Osteoblast (primary cell): ENCODE measurements around the gene FAS. TPM values are rescaled to one million over a fixed set of nuclear protein-coding genes. Genes with fewer than 3 reads are reported as not detected.

Source experiments
- DNase-seq: peaks from one replicate; pipeline ENCODE4 v3.0.0; 2011; ENCODE audit warnings: low spot score, mixed read lengths; ENCODE audit not compliant: insufficient read length; ENCODE audit errors: missing footprints
- H2AFZ ChIP-seq: 2 replicates; pipeline ENCODE4 v1.6.0; 2011; ENCODE audit warnings: mild to moderate bottlenecking, low read length
- H3K27ac ChIP-seq: 2 replicates; pipeline ENCODE4 v1.5.1; 2011; ENCODE audit warnings: mild to moderate bottlenecking, low read depth, low read length, moderate library complexity
- H3K27me3 ChIP-seq: 2 replicates; pipeline ENCODE4 v1.6.0; 2012; ENCODE audit warnings: mild to moderate bottlenecking, control low read depth, inconsistent platforms, low read length, moderate library complexity; ENCODE audit not compliant: insufficient read depth
- H3K36me3 ChIP-seq: 2 replicates; pipeline ENCODE4 v1.5.1; 2011; ENCODE audit warnings: mild to moderate bottlenecking, low read length, control low read depth, moderate library complexity; ENCODE audit not compliant: insufficient read depth
- H3K4me1 ChIP-seq: 2 replicates; pipeline ENCODE4 v1.5.1; 2011; ENCODE audit warnings: mild to moderate bottlenecking, low read length, control low read depth, moderate library complexity; ENCODE audit not compliant: insufficient read depth
- H3K4me2 ChIP-seq: 2 replicates; pipeline ENCODE4 v1.6.0; 2011; ENCODE audit warnings: mild to moderate bottlenecking, low read length; ENCODE audit not compliant: insufficient read depth
- H3K4me3 ChIP-seq: fragments of 200-600 bp; sonication (generic); 3 replicates; pipeline ENCODE4 v1.5.1; 2012; ENCODE audit warnings: mild to moderate bottlenecking, low read length, inconsistent platforms; ENCODE audit not compliant: insufficient read depth
- H3K79me2 ChIP-seq: 2 replicates; pipeline ENCODE4 v1.6.0; 2012; ENCODE audit warnings: mild to moderate bottlenecking, low read length, control low read depth, inconsistent platforms; ENCODE audit not compliant: insufficient read depth
- H3K9me3 ChIP-seq: 2 replicates; pipeline ENCODE4 v1.5.1; 2011; ENCODE audit warnings: low read depth, low read length, control low read depth
- H4K20me1 ChIP-seq: 2 replicates; pipeline ENCODE4 v1.6.0; 2012; ENCODE audit warnings: mild to moderate bottlenecking, low read length, control low read depth; ENCODE audit not compliant: insufficient read depth
- total RNA-seq: library from RNA; depleted of rRNA; stranded (reverse); fragments of >200 nt; gene quantifications from 2 replicates; pipeline ENCODE4 v1.2.3, GENCODE V29; 2012
- TF ChIP-seq, protein P1 (sequence below): IDR thresholded peaks from 2 replicates; pipeline ENCODE4 v1.5.1; 2011; ENCODE audit warnings: mild to moderate bottlenecking, low read depth, low read length, moderate library complexity; ENCODE audit errors: extremely low read depth

Gene FAS
- total RNA-seq, 1 donor, result 49.6 TPM

DNA sequence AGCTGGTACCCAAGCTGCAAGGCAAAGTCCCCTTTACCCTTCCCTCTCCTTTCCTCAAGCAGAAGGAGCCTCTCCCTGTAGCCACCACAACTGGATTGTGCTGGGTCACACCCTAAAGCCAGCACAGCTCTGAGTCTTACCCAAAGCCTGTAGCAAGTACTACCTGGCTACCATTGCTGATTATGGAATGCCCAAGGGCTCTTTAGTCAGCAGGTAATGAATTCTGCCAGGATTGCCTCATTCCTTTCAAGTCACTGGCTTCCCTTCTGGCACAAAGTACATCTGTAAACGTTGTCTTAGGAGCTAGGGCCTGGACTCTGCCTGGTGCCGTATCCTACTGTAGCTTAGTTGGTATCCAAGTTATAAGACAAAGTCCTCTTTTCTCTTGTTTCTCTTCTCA, 52.0 kb downstream of the FAS start:
- no peaks in the 10 kb centered on the region for H3K9me3 ChIP-seq
- H3K27me3 ChIP-seq, result no peaks in the 10 kb centered on the region
- H3K4me2 ChIP-seq, result no peak overlapping the region
- no peaks in the 10 kb centered on the region for H4K20me1 ChIP-seq
- H3K27ac ChIP-seq, result no peak overlapping the region
- no peaks in the 10 kb centered on the region for H3K36me3 ChIP-seq
- TF ChIP-seq, protein P1, sequence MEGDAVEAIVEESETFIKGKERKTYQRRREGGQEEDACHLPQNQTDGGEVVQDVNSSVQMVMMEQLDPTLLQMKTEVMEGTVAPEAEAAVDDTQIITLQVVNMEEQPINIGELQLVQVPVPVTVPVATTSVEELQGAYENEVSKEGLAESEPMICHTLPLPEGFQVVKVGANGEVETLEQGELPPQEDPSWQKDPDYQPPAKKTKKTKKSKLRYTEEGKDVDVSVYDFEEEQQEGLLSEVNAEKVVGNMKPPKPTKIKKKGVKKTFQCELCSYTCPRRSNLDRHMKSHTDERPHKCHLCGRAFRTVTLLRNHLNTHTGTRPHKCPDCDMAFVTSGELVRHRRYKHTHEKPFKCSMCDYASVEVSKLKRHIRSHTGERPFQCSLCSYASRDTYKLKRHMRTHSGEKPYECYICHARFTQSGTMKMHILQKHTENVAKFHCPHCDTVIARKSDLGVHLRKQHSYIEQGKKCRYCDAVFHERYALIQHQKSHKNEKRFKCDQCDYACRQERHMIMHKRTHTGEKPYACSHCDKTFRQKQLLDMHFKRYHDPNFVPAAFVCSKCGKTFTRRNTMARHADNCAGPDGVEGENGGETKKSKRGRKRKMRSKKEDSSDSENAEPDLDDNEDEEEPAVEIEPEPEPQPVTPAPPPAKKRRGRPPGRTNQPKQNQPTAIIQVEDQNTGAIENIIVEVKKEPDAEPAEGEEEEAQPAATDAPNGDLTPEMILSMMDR, result no peak
- H3K4me1 ChIP-seq, result no peaks in the 10 kb centered on the region
- no peak for DNase-seq
- H3K79me2 ChIP-seq, result no peaks in the 10 kb centered on the region
- H2AFZ ChIP-seq, result no peak overlapping the region
- no peak overlapping the region for H3K4me3 ChIP-seq

DNA sequence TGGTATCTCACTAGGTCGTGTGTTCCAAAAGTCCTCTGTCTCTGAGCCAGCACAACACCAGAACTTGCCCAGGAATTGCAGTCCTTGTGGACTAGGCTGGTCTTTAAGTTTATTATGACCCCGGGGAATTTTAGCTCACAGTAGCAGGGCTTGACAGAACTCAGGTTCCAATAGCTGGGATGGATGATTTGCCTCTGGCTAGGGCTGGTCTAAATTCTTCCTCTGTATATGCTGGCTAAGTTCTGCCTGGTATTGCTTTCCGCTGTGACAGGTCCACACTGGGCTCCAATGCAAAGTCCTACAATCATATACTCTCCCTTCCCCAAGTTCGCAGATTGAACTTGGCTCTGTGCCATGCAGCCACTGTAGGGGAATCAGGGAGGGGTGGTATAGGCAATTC, 52.5 kb downstream of the FAS start:
- Histone ChIP-seq H4K20me1 (no peaks in the 10 kb centered on the region), H3K36me3 (no peaks in the 10 kb centered on the region), H3K27me3 (no peaks in the 10 kb centered on the region), H3K4me2 (no peak overlapping the region), H3K9me3 (no peaks in the 10 kb centered on the region), H3K79me2 (no peaks in the 10 kb centered on the region), H2AFZ (no peak overlapping the region), H3K4me3 (no peak overlapping the region), H3K4me1 (no peaks in the 10 kb centered on the region), H3K27ac (no peak overlapping the region)
- TF ChIP-seq, protein P1, result no peak
- no peak for DNase-seq

DNA sequence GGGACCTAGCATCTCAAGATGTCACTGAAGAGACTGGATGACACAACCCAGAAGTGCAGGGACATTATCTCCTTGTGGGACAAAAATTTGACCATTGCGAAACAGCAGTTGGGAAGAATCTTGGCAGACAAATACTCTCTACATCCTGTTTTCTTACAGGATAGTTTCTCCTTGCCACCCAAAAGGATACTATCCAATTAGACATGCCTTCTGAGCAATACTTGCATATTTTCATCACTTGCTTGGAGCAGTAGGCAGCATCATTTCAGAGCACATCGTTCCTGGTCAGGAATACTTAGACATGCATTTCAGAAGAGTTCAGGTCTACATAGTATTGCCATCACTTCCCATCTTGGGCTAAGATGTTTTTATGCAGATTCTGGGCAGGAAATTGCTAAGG, 56.8 kb downstream of the FAS start:
- H4K20me1 ChIP-seq, result no peaks in the 10 kb centered on the region
- H3K4me3 ChIP-seq, result no peak overlapping the region
- no peaks in the 10 kb centered on the region for H3K79me2 ChIP-seq
- H3K36me3 ChIP-seq, result no peaks in the 10 kb centered on the region
- H3K27ac ChIP-seq, result no peak overlapping the region
- no peak overlapping the region for H3K4me2 ChIP-seq
- TF ChIP-seq, protein P1, result no peak
- H3K9me3 ChIP-seq, result no peaks in the 10 kb centered on the region
- no peak overlapping the region for H2AFZ ChIP-seq
- no peaks in the 10 kb centered on the region for H3K4me1 ChIP-seq
- DNase-seq, result no peak
- no peaks in the 10 kb centered on the region for H3K27me3 ChIP-seq

DNA sequence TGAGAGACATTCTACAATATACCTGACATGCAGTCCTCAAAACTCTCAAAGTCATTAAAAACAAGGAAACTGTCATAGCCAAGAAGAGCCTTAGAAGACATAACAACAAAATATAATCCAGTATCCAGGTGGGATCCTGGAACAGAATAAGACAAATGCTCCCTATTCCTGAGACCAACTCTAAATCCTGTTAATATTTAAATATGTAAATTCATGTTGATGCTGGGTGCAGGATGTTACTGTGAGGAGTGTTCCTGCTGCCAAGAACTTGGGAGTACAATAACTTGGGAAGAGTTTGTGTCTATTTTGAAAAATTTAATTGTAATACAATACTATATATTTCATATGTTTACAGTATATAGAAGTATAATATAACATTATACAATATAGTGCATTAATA, 61.0 kb downstream of the FAS start:
- no peaks in the 10 kb centered on the region for H3K4me1 ChIP-seq
- no peak overlapping the region for H3K4me3 ChIP-seq
- no peaks in the 10 kb centered on the region for H3K36me3 ChIP-seq
- TF ChIP-seq, protein P1, result no peak
- no peaks in the 10 kb centered on the region for H4K20me1 ChIP-seq
- no peak overlapping the region for H3K27ac ChIP-seq
- no peaks in the 10 kb centered on the region for H3K27me3 ChIP-seq
- H3K4me2 ChIP-seq, result no peak overlapping the region
- H3K79me2 ChIP-seq, result no peaks in the 10 kb centered on the region
- no peak overlapping the region for H2AFZ ChIP-seq
- DNase-seq, result no peak
- H3K9me3 ChIP-seq, result no peaks in the 10 kb centered on the region
